Neuronal stem cell (in vitro differentiated cells): ENCODE results near the gene RBMS3.

Experiments used
- DNase-seq: peaks from one replicate; pipeline ENCODE4 v3.0.0-alpha.2; 2013; ENCODE audit warnings: low spot score
- H2AFZ ChIP-seq: one replicate; pipeline ENCODE4 v1.6.1; 2013; ENCODE audit warnings: mild to moderate bottlenecking, low read length, inconsistent platforms
- H2AK5ac ChIP-seq: 2 replicates; pipeline ENCODE4 v1.6.1; 2013; ENCODE audit warnings: low read depth, mild to moderate bottlenecking, inconsistent platforms, low read length, moderate library complexity, mixed read lengths
- H2BK120ac ChIP-seq: 2 replicates; pipeline ENCODE4 v1.6.1; 2013; ENCODE audit warnings: low read depth, mild to moderate bottlenecking, inconsistent platforms, low read length, moderate library complexity, mixed read lengths
- H2BK12ac ChIP-seq: one replicate; pipeline ENCODE4 v1.6.1; 2013; ENCODE audit warnings: low read length, inconsistent platforms
- H2BK15ac ChIP-seq: 2 replicates; pipeline ENCODE4 v1.6.1; 2013; ENCODE audit warnings: mild to moderate bottlenecking, low read length, inconsistent platforms, mixed read lengths
- H2BK5ac ChIP-seq: one replicate; pipeline ENCODE4 v1.6.1; 2013; ENCODE audit warnings: inconsistent platforms, mild to moderate bottlenecking, low read length, moderate library complexity
- H3K14ac ChIP-seq: one replicate; pipeline ENCODE4 v1.6.1; 2013; ENCODE audit warnings: low read length, inconsistent platforms
- H3K18ac ChIP-seq: 2 replicates; pipeline ENCODE4 v1.6.1; 2013; ENCODE audit warnings: low read length, inconsistent platforms
- H3K23ac ChIP-seq: 2 replicates; pipeline ENCODE4 v1.6.1; 2013; ENCODE audit warnings: low read depth, mild to moderate bottlenecking, mixed read lengths, low read length, inconsistent platforms; ENCODE audit not compliant: poor library complexity
- H3K27ac ChIP-seq: replicated peaks from 3 replicates; pipeline ENCODE4 v1.5.1; 2013; ENCODE audit warnings: low read length, inconsistent platforms
- H3K27me3 ChIP-seq, 3 experiments: 2 replicates each; pipeline ENCODE4 v1.6.1; 2013; ENCODE audit warnings: low read length in 3 of 3, mild to moderate bottlenecking in 2 of 3, inconsistent platforms in 1 of 3, low read depth in 1 of 3, mixed read lengths in 1 of 3, moderate library complexity in 1 of 3; ENCODE audit not compliant: control insufficient read depth in 3 of 3, insufficient read depth in 3 of 3
- H3K36me3 ChIP-seq, 2 donors: replicated peaks in 1 of 2; 2 replicates each; pipeline ENCODE4 v1.6.1; 2013; ENCODE audit warnings: low read length in 2 of 2; ENCODE audit not compliant: control insufficient read depth in 2 of 2, insufficient read depth in 2 of 2
- H3K4ac ChIP-seq: 2 replicates; pipeline ENCODE4 v1.6.1; 2013; ENCODE audit warnings: inconsistent platforms, mild to moderate bottlenecking, low read length, moderate library complexity
- H3K4me1 ChIP-seq, 2 donors: 1 replicate in 1 of 2; 2 replicates in 1 of 2; pipeline ENCODE4 v1.6.1; 2013; ENCODE audit warnings: low read length in 2 of 2, low read depth in 1 of 2; ENCODE audit not compliant: control insufficient read depth in 2 of 2, insufficient read depth in 1 of 2
- H3K4me2 ChIP-seq: one replicate; pipeline ENCODE4 v1.6.1; 2013; ENCODE audit warnings: mild to moderate bottlenecking, low read length, inconsistent platforms; ENCODE audit not compliant: insufficient read depth, poor library complexity, severe bottlenecking
- H3K4me3 ChIP-seq, 2 donors: 2 replicates each; pipeline ENCODE4 v1.5.1; 2013; ENCODE audit warnings: low read length in 2 of 2, mild to moderate bottlenecking in 2 of 2, inconsistent platforms in 1 of 2, moderate library complexity in 1 of 2
- H3K79me1 ChIP-seq: one replicate; pipeline ENCODE4 v1.6.1; 2013; ENCODE audit warnings: low read depth, mild to moderate bottlenecking, inconsistent platforms, low read length, moderate library complexity
- H3K9ac ChIP-seq: one replicate; pipeline ENCODE4 v1.6.1; 2013; ENCODE audit warnings: mild to moderate bottlenecking, low read depth, low read length, inconsistent platforms; ENCODE audit not compliant: poor library complexity
- H3K9me3 ChIP-seq, 2 donors: replicated peaks in 1 of 2; 2 replicates each; pipeline versions ENCODE3 to v1.6.1; 2013; ENCODE audit warnings: low read length in 2 of 2, mild to moderate bottlenecking in 2 of 2, inconsistent platforms in 1 of 2, low read depth in 1 of 2, mixed read lengths in 1 of 2, moderate library complexity in 1 of 2; ENCODE audit not compliant: control insufficient read depth in 2 of 2, insufficient read depth in 1 of 2
- H4K8ac ChIP-seq: one replicate; pipeline ENCODE4 v1.6.1; 2013; ENCODE audit warnings: low read depth, mild to moderate bottlenecking, inconsistent platforms, low read length, moderate library complexity
- H4K91ac ChIP-seq: one replicate; pipeline ENCODE4 v1.6.1; 2013; ENCODE audit warnings: low read length, low read depth, mild to moderate bottlenecking, inconsistent platforms; ENCODE audit not compliant: poor library complexity
- WGBS, 2 donors: extraction: QIAGEN DNeasy Blood & Tissue Kit; methylation state at CpG; one replicate each; pipeline ENCODE4 v1.1.7; 2013; ENCODE audit warnings: missing lambda C conversion rate in 2 of 2, mixed read lengths in 1 of 2; ENCODE audit not compliant: insufficient read length in 2 of 2, insufficient replicate concordance in 1 of 2; ENCODE audit errors: extremely low coverage in 2 of 2; 5-methylcytosine and 5-hydroxymethylcytosine counted together

RBMS3 gene

GRCh38 chr3:29429055-29429679 lies 148.3 kb downstream of the RBMS3 start:
- H2BK5ac ChIP-seq = no peak overlapping the region
- no peak overlapping the region for H4K8ac ChIP-seq
- no peak overlapping the region for H2BK15ac ChIP-seq
- H2BK12ac ChIP-seq = no peak overlapping the region
- H3K4me3 ChIP-seq = no peak overlapping the region
- H2AK5ac ChIP-seq = no peak overlapping the region
- no peak overlapping the region for H3K4ac ChIP-seq
- no peak overlapping the region for H2BK120ac ChIP-seq
- H3K36me3 ChIP-seq = no peaks in the 10 kb centered on the region
- no peaks in the 10 kb centered on the region for H3K79me1 ChIP-seq
- no peak overlapping the region for H4K91ac ChIP-seq
- no peak overlapping the region for H3K9ac ChIP-seq
- H3K14ac ChIP-seq = no peak overlapping the region
- no peaks in the 10 kb centered on the region for H3K9me3 ChIP-seq
- WGBS, 2 donors = no CpG with 5 or more reads among the region's 4 CpGs
- H3K27me3 ChIP-seq = no peaks in the 10 kb centered on the region
- no peak overlapping the region for H3K18ac ChIP-seq
- no peak for DNase-seq
- no peak overlapping the region for H3K27ac ChIP-seq
- H3K23ac ChIP-seq = no peak overlapping the region
- H2AFZ ChIP-seq = no peak overlapping the region
- H3K4me1 ChIP-seq = peaks cover 3 to 6% of the 10 kb centered on the region in 2 donors
- no peak overlapping the region for H3K4me2 ChIP-seq

GRCh38 chr3:29430558-29430971 lies 149.7 kb downstream of the RBMS3 start:
- H3K23ac ChIP-seq = no peak overlapping the region
- H3K9ac ChIP-seq = no peak overlapping the region
- no peaks in the 10 kb centered on the region for H3K36me3 ChIP-seq
- H2BK120ac ChIP-seq = no peak overlapping the region
- H3K14ac ChIP-seq = no peak overlapping the region
- H3K27ac ChIP-seq = no peak overlapping the region
- no peak overlapping the region for H4K8ac ChIP-seq
- no peak overlapping the region for H3K4me2 ChIP-seq
- no peak overlapping the region for H3K18ac ChIP-seq
- no peak overlapping the region for H4K91ac ChIP-seq
- DNase-seq = peak; percentile 27
- no peak overlapping the region for H3K4me3 ChIP-seq
- no peak overlapping the region for H2BK15ac ChIP-seq
- H3K27me3 ChIP-seq = no peaks in the 10 kb centered on the region
- no peaks in the 10 kb centered on the region for H3K79me1 ChIP-seq
- peaks cover 3 to 9% of the 10 kb centered on the region in 2 donors for H3K4me1 ChIP-seq
- no peaks in the 10 kb centered on the region for H3K9me3 ChIP-seq
- no peak overlapping the region for H2AK5ac ChIP-seq
- H2BK5ac ChIP-seq = no peak overlapping the region
- H3K4ac ChIP-seq = no peak overlapping the region
- peak overlapping the region; percentile 26 for H2AFZ ChIP-seq
- H2BK12ac ChIP-seq = no peak overlapping the region
- no CpG with 5 or more reads among the region's 1 CpG for WGBS, 2 donors

- Histone ChIP-seq H4K8ac (no peak overlapping the region), H3K9ac (no peak overlapping the region), H3K79me1 (no peaks in the 10 kb centered on the region), H2AFZ (no peak overlapping the region), H3K4me2 (no peak overlapping the region), H2BK12ac (no peak overlapping the region), H3K4me1 (peaks cover 3 to 5% of the 10 kb centered on the region in 2 donors), H3K14ac (no peak overlapping the region), H4K91ac (no peak overlapping the region), H2BK15ac (no peak overlapping the region), H3K27ac (no peak overlapping the region), H3K36me3 (no peaks in the 10 kb centered on the region), H2BK120ac (no peak overlapping the region), H3K23ac (no peak overlapping the region), H3K4me3 (no peak overlapping the region), H3K4ac (no peak overlapping the region), H3K18ac (no peak overlapping the region), H3K9me3 (no peaks in the 10 kb centered on the region), H3K27me3 (no peaks in the 10 kb centered on the region), H2AK5ac (no peak overlapping the region), H2BK5ac (no peak overlapping the region)
- DNase-seq = no peak
These were observed 155.9 kb downstream of the RBMS3 start for GRCh38 chr3:29436612-29437323.

GRCh38 chr3:29438580-29438979 lies 157.7 kb downstream of the RBMS3 start:
- peaks cover 3 to 5% of the 10 kb centered on the region in 2 donors for H3K4me1 ChIP-seq
- H3K9ac ChIP-seq = no peak overlapping the region
- H2BK15ac ChIP-seq = no peak overlapping the region
- no peak overlapping the region for H3K23ac ChIP-seq
- no peak overlapping the region for H4K91ac ChIP-seq
- H3K14ac ChIP-seq = no peak overlapping the region
- no peak overlapping the region for H2BK12ac ChIP-seq
- no peak for DNase-seq
- H2BK120ac ChIP-seq = no peak overlapping the region
- H3K79me1 ChIP-seq = no peaks in the 10 kb centered on the region
- H3K9me3 ChIP-seq = no peaks in the 10 kb centered on the region
- H3K4ac ChIP-seq = no peak overlapping the region
- H3K18ac ChIP-seq = no peak overlapping the region
- no peak overlapping the region for H4K8ac ChIP-seq
- H3K4me3 ChIP-seq = no peak overlapping the region
- no peaks in the 10 kb centered on the region for H3K36me3 ChIP-seq
- H3K4me2 ChIP-seq = no peak overlapping the region
- WGBS, 2 donors = no CpG with 5 or more reads among the region's 3 CpGs
- H2AFZ ChIP-seq = no peak overlapping the region
- H2BK5ac ChIP-seq = no peak overlapping the region
- no peaks in the 10 kb centered on the region for H3K27me3 ChIP-seq
- no peak overlapping the region for H3K27ac ChIP-seq
- H2AK5ac ChIP-seq = no peak overlapping the region
